MM.1S (cell line): Measurements from ENCODE around the gene CAPN5.

Source experiments
- EZH2 ChIP-seq: fragments of 300-600 bp; sonication (generic); optimal IDR thresholded peaks from 2 replicates; pipeline ENCODE3; 2017; ENCODE audit warnings: low read depth, mild to moderate bottlenecking, antibody characterized with exemption, low read length, mixed read lengths
- TF ChIP-seq, protein P1 (sequence below): fragments of 300-600 bp; sonication (generic); IDR thresholded peaks from 2 replicates; pipeline ENCODE4 v1.5.1; 2016; ENCODE audit warnings: antibody characterized with exemption, low read length, mixed read lengths

- TF ChIP-seq, protein P1, sequence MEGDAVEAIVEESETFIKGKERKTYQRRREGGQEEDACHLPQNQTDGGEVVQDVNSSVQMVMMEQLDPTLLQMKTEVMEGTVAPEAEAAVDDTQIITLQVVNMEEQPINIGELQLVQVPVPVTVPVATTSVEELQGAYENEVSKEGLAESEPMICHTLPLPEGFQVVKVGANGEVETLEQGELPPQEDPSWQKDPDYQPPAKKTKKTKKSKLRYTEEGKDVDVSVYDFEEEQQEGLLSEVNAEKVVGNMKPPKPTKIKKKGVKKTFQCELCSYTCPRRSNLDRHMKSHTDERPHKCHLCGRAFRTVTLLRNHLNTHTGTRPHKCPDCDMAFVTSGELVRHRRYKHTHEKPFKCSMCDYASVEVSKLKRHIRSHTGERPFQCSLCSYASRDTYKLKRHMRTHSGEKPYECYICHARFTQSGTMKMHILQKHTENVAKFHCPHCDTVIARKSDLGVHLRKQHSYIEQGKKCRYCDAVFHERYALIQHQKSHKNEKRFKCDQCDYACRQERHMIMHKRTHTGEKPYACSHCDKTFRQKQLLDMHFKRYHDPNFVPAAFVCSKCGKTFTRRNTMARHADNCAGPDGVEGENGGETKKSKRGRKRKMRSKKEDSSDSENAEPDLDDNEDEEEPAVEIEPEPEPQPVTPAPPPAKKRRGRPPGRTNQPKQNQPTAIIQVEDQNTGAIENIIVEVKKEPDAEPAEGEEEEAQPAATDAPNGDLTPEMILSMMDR = no peak
- TF ChIP-seq EZH2 = no peak
Measured at GRCh38 chr11:77072851-77073327, 6.1 kb downstream of the CAPN5 start.
